UCSD-AML1 (cell line): Measurements from ENCODE around the gene GAA.

Experiments used
- DNase-seq: peaks from one replicate; lab custom pipeline; 2025; ENCODE audit not compliant: unreplicated experiment; lab: John Stamatoyannopoulos, UW

Gene GAA

GRCh38 chr17:80115159-80115558, 13.8 kb downstream of the GAA start:
- no peak for DNase-seq

GRCh38 chr17:80116276-80116920, 15.0 kb downstream of the GAA start:
- DNase-seq = no peak

GRCh38 chr17:80116921-80117380, 15.6 kb downstream of the GAA start:
- DNase-seq = no peak

- DNase-seq = no peak
These were observed 16.4 kb downstream of the GAA start for GRCh38 chr17:80117491-80118401.

- no peak for DNase-seq
These were observed 17.4 kb downstream of the GAA start for GRCh38 chr17:80118601-80119270.

- no peak for DNase-seq
These were observed 17.9 kb downstream of the GAA start for GRCh38 chr17:80119271-80119791.

- DNase-seq = no peak
These were observed 18.5 kb downstream of the GAA start for GRCh38 chr17:80119839-80120238.

GRCh38 chr17:80122026-80122575, 20.7 kb downstream of the GAA start:
- DNase-seq = no peak

GRCh38 chr17:80122926-80123505, 21.6 kb downstream of the GAA start:
- no peak for DNase-seq

GRCh38 chr17:80123791-80124190, 22.4 kb downstream of the GAA start:
- no peak for DNase-seq

- peak; percentile 36 for DNase-seq
These were observed 23.1 kb downstream of the GAA start for GRCh38 chr17:80124351-80124981.

GRCh38 chr17:80125656-80126448, 24.5 kb downstream of the GAA start:
- no peak for DNase-seq

- DNase-seq = no peak
These were observed 25.0 kb downstream of the GAA start for GRCh38 chr17:80126449-80126715.

- DNase-seq = no peak
These were observed 27.7 kb downstream of the GAA start for GRCh38 chr17:80129006-80129565.

- DNase-seq = no peak
These were observed 29.6 kb downstream of the GAA start for GRCh38 chr17:80130992-80131391.

- no peak for DNase-seq
These were observed 31.7 kb downstream of the GAA start for GRCh38 chr17:80132906-80133625.

- no peak for DNase-seq
These were observed 32.2 kb downstream of the GAA start for GRCh38 chr17:80133626-80133970.

- no peak for DNase-seq
These were observed 35.8 kb downstream of the GAA start for GRCh38 chr17:80137131-80137530.

- DNase-seq = no peak
These were observed 37.6 kb downstream of the GAA start for GRCh38 chr17:80138856-80139426.
